Measurements from ENCODE around the gene ZSWIM1. TPM values are rescaled to one million over a fixed set of nuclear protein-coding genes. Genes with fewer than 3 reads are reported as not detected.

ZSWIM1 gene
- 13.3 and 15.1 TPM in 2 replicates for total RNA-seq
- long read RNA-seq, partial matches to known transcripts = 0 of 2 reads
- long read RNA-seq, other reads (novel, unspliced or antisense) = 1 of 2 reads

DNA sequence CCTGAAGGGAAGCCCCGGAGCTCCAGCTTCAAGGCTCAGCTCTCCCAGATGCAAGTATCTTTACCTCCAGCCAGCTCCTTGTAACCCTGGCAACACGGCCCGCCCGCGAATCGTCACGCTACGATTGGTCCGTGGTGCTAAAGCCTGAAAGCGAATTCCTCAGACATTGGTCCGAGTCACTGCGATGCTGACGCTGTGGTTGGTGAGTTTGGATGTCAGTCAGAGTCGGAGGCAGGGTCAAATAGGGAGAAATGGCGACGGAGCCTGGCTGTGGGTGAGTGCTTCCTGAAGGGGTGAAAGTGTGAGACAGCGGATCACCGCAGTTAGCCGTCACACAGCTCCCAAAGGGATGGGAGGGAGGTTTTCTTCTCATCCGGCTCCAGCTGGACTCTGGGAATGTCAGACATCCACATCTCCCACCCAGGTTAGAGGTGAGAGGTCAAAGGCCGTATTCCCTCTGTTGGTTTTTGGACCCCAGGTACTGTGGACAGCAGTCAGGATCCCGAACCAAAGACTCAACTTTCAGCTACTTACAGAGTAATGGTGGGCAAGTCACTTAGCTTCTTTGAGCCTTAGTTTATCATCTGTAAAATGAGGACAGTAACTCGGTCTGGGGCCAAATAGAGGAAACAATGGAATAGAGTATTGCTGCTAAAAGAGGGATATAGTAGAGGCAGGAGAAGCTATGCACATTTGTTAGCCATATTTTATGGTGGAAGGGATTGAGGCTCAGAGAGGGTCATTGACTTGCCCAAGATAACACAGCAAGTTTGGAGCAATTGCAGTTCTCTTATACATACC is at the start of gene ZSWIM1:
Gene ZSWIM1 (plus strand): TSS at position 240 of the 801 bp plus-strand sequence. CDS start 1,366 bp downstream, outside the sequence.
- Mint-ChIP-seq H3K27me3 (no peaks in the 10 kb centered on the region), H3K4me3 (ENCODE audit: low read depth) (peak within 1 kb of the TSS; percentile 97), H3K4me1 (ENCODE audit: low read depth) (peaks cover 11% of the 10 kb centered on the region), H3K27ac (peak within 1 kb of the TSS; percentile 94), H3K36me3 (ENCODE audit: insufficient read depth) (peaks cover 7% of the 10 kb centered on the region), H3K9me3 (ENCODE audit: low read depth) (no peaks in the 10 kb centered on the region)
- TF ChIP-seq, protein P1, sequence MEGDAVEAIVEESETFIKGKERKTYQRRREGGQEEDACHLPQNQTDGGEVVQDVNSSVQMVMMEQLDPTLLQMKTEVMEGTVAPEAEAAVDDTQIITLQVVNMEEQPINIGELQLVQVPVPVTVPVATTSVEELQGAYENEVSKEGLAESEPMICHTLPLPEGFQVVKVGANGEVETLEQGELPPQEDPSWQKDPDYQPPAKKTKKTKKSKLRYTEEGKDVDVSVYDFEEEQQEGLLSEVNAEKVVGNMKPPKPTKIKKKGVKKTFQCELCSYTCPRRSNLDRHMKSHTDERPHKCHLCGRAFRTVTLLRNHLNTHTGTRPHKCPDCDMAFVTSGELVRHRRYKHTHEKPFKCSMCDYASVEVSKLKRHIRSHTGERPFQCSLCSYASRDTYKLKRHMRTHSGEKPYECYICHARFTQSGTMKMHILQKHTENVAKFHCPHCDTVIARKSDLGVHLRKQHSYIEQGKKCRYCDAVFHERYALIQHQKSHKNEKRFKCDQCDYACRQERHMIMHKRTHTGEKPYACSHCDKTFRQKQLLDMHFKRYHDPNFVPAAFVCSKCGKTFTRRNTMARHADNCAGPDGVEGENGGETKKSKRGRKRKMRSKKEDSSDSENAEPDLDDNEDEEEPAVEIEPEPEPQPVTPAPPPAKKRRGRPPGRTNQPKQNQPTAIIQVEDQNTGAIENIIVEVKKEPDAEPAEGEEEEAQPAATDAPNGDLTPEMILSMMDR (IDR thresholded peaks at IDR 0.05; ENCODE audit: unreplicated experiment) = no peak
- DNase-seq (ENCODE audit: low spot score, unreplicated experiment) = peak; percentile 98

DNA sequence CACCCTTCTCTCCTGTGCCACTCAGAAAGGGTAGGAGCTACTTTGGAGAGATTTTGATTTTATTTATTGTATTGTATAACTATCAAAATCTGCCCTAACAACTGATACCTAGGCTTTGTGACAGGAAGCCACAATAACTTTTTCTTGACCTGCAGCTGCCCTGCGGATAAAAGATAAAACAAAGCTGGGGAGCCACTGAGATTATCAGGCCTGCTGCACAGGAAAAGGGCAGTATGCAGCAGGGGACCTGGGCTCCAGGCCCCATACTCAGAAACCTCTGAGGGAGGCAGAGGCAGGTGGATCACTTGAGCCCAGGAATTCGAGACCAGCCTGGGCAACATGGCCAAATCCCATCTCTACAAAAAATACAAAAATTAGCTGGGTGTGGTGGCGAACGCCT is 48.4 kb upstream of the ZSWIM1 start:
- Mint-ChIP-seq H3K27ac (peak overlapping the region; percentile 86), H3K27me3 (peaks cover 3% of the 10 kb centered on the region), H3K36me3 (ENCODE audit: insufficient read depth) (peaks cover 2% of the 10 kb centered on the region), H3K9me3 (ENCODE audit: low read depth) (no peaks in the 10 kb centered on the region), H3K4me1 (ENCODE audit: low read depth) (peaks cover 4% of the 10 kb centered on the region), H3K4me3 (ENCODE audit: low read depth) (peak overlapping the region; percentile 68)
- TF ChIP-seq, protein P1 (IDR thresholded peaks at IDR 0.05; ENCODE audit: unreplicated experiment) = no peak
- DNase-seq (ENCODE audit: low spot score, unreplicated experiment) = no peak

DNA sequence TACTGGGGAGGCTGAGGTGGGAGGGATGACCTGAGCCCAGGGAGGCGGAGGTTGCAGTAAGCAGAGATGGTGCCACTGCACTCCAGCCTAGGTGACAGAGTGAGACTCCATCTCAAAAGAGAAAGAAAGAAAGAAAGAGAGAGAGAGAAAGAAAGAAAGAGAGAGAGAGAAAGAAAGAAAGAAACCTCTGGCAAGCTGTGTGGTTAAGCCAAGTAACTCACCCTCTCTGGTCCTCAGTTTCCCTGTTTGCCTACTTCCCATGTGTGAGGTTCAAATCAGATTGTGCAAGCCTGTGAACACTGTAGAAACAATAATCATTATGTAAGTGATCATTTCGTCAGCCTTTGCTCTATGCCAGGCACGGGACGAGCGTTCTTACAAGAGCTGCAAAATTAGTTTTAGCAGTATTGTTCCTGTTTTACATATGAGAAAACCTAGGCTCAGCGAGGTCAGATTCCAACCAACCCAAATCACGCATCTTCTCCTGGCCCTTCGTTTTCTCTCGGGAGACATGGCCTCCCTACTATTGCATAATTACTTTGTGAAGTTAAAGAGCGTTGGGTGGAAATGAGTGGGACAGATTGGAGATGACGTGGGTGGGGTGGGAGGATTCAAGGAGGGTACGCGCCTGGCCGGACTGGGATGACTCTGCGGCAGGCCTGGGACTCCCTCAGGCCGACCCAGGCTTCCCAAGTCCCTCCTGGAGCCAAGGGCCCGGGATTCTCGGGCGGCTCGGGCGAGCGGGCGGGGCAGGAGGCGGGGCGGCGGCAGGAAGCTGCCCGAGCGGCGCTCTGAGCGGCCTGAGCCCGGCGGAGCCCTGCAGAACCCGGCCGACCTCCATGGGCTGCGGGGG is 47.8 kb upstream of the ZSWIM1 start, which contains the start of gene SNX21:
Gene SNX21 (plus strand): TSS at position 770 of the 853 bp plus-strand sequence. CDS start 121 bp downstream, outside the sequence.
- TF ChIP-seq, protein P1 (IDR thresholded peaks at IDR 0.05; ENCODE audit: unreplicated experiment) = no peak
- H3K36me3 Mint-ChIP-seq (ENCODE audit: insufficient read depth) = peaks cover 2% of the 10 kb centered on the region
- no peaks in the 10 kb centered on the region for H3K9me3 Mint-ChIP-seq (ENCODE audit: low read depth)
- peak within 1 kb of the TSS; percentile 68 for H3K4me3 Mint-ChIP-seq (ENCODE audit: low read depth)
- H3K27ac Mint-ChIP-seq = peak within 1 kb of the TSS; percentile 86
- peaks cover 4% of the 10 kb centered on the region for H3K4me1 Mint-ChIP-seq (ENCODE audit: low read depth)
- DNase-seq (ENCODE audit: low spot score, unreplicated experiment) = peak; percentile 59
- peaks cover 3% of the 10 kb centered on the region for H3K27me3 Mint-ChIP-seq

DNA sequence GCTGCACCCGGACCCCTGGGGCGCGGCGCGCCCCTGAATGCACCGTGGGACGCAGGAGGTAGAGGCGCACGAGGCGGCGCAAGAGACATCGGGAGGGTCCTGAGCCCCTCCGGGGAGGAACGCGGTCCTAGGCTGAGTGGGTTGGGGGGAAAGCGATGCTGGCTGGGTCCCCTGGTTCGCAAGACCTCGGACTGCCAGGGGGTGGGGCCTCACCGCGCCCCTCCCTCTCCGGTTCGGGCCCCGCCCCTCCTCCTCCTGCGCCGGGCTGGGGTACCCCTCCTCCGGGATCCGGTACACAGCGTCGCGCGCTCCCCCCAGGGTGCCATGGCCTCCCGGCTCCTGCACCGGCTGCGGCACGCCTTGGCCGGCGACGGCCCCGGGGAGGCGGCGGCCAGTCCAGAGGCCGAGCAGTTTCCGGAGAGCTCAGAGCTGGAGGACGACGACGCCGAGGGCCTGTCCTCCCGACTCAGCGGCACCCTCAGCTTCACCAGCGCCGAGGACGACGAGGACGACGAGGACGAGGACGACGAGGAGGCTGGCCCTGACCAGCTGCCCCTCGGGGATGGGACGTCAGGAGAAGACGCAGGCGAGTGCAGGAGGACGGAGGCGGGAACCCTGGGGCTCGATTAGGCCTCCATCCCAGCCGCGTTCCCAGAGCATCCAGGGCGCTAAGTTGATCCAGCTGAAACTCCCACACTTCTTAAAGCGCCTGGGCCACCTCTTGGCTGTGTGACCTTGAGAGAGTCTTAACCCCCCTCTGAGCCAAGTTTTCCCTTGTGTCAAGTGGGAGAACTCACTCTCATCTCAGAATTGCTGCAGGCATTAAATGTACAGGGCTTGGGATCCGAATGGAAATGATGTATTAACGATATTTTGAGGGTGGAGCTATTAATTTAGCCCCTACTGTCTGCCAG is 46.9 kb upstream of the ZSWIM1 start:
- H3K9me3 Mint-ChIP-seq (ENCODE audit: low read depth) = no peaks in the 10 kb centered on the region
- H3K27ac Mint-ChIP-seq = no peak overlapping the region
- peaks cover 3% of the 10 kb centered on the region for H3K36me3 Mint-ChIP-seq (ENCODE audit: insufficient read depth)
- TF ChIP-seq, protein P1 (IDR thresholded peaks at IDR 0.05; ENCODE audit: unreplicated experiment) = no peak
- DNase-seq (ENCODE audit: low spot score, unreplicated experiment) = peak; percentile 64
- H3K4me1 Mint-ChIP-seq (ENCODE audit: low read depth) = peaks cover 4% of the 10 kb centered on the region
- peak overlapping the region; percentile 68 for H3K4me3 Mint-ChIP-seq (ENCODE audit: low read depth)
- peaks cover 3% of the 10 kb centered on the region for H3K27me3 Mint-ChIP-seq
